ENCODE results near the gene GRIN2C. TPM values are rescaled to one million over a fixed set of nuclear protein-coding genes. Genes with fewer than 3 reads are reported as not detected.

GRIN2C gene
- total RNA-seq, 1 donor: under 0.01 TPM

- no peak for TF ChIP-seq CTCF (IDR thresholded peaks at IDR 0.05; ENCODE audit: insufficient read depth, low read length)
- no peak overlapping the region for H3K4me3 ChIP-seq (ENCODE audit: low read depth, low read length)
- DNase-seq (ENCODE audit: low read depth): no peak
Measured at GRCh38 chr17:74805591-74805991, 54.1 kb downstream of the GRIN2C start.

- H3K4me3 ChIP-seq (ENCODE audit: low read depth, low read length): no peak overlapping the region
- no peak for TF ChIP-seq CTCF (IDR thresholded peaks at IDR 0.05; ENCODE audit: insufficient read depth, low read length)
- DNase-seq (ENCODE audit: low read depth): no peak
Measured at GRCh38 chr17:74804683-74805082, 55.0 kb downstream of the GRIN2C start.

- TF ChIP-seq CTCF (IDR thresholded peaks at IDR 0.05; ENCODE audit: insufficient read depth, low read length): no peak
- H3K4me3 ChIP-seq (ENCODE audit: low read depth, low read length): no peak overlapping the region
- no peak for DNase-seq (ENCODE audit: low read depth)
Measured at GRCh38 chr17:74803971-74804370, 55.7 kb downstream of the GRIN2C start.

GRCh38 chr17:74803388-74803930, 56.2 kb downstream of the GRIN2C start:
- no peak for TF ChIP-seq CTCF (IDR thresholded peaks at IDR 0.05; ENCODE audit: insufficient read depth, low read length)
- no peak for DNase-seq (ENCODE audit: low read depth)
- no peak overlapping the region for H3K4me3 ChIP-seq (ENCODE audit: low read depth, low read length)

GRCh38 chr17:74801896-74802295, 57.8 kb downstream of the GRIN2C start:
- TF ChIP-seq CTCF (IDR thresholded peaks at IDR 0.05; ENCODE audit: insufficient read depth, low read length): no peak
- DNase-seq (ENCODE audit: low read depth): no peak
- H3K4me3 ChIP-seq (ENCODE audit: low read depth, low read length): no peak overlapping the region

- no peak for DNase-seq (ENCODE audit: low read depth)
- no peak overlapping the region for H3K4me3 ChIP-seq (ENCODE audit: low read depth, low read length)
Measured at GRCh38 chr17:74800531-74800930, 59.2 kb downstream of the GRIN2C start.

More at GRCh38 chr17:74800531-74800930, 59.2 kb downstream of the GRIN2C start:
- TF ChIP-seq CTCF (IDR thresholded peaks at IDR 0.05; ENCODE audit: insufficient read depth, low read length): no peak

Data from fibroblast of the aortic adventitia (primary cell).